ENCODE data around the gene LYST.

- TF ChIP-seq CTCF (IDR thresholded peaks at IDR 0.05 in 8 of 11, conservative IDR thresholded peaks at IDR 0.05 in 3 of 11) (no peak), POLR2AphosphoS5 (IDR thresholded peaks at IDR 0.05) (no peak)
These were observed 86.9 kb downstream of the LYST start for GRCh38 chr1:235779770-235780169.

Measured in spleen (tissue), 7 donors.